HG02973 (cell line): ENCODE measurements around the gene NELL1.

Experiments used
- ATAC-seq: cut with Tn5 transposase; IDR thresholded peaks from one replicate; pipeline ENCODE4 v1.9.1; 2021; ENCODE audit warnings: moderate library complexity; ENCODE audit not compliant: unreplicated experiment

Gene NELL1

DNA sequence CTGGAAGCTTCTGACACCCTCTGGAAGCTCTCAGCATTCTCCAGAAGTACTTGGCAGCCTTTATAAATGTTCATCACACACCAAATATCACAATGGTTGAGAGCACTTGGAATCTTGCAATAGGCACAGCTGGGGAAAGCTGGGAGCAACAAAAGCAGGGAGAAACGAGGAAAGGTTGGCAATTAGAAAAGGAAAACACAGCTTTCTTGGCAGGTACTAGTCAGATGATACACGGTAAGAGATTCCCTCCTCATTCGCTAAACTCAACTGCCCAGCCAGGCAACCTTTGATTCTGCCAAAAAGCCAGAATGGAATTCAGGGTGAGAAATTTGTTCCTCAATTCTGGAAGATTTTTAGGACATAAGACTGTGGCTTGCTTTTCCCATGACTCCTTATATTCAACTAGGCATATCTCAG lies 946.6 kb downstream of the NELL1 start:
- no peak for ATAC-seq

DNA sequence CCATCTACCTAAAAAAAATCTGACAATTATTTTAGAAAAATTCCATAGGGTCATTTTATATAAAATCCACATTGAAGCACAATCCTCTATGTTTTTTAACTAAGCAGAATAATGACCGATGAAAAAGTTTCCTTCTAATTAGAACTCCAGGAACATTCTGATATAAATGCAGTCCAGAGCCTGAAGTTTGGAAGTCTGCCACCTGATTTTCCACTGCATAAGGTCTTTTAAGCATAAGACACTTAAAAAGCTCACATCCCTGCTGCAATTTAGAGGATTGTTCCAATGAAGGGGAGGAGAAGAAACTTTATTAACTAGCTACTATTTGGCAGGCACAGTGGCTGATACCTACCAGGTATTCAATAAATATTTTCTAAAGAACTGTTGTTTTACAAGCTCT lies 953.2 kb downstream of the NELL1 start:
- no peak for ATAC-seq

DNA sequence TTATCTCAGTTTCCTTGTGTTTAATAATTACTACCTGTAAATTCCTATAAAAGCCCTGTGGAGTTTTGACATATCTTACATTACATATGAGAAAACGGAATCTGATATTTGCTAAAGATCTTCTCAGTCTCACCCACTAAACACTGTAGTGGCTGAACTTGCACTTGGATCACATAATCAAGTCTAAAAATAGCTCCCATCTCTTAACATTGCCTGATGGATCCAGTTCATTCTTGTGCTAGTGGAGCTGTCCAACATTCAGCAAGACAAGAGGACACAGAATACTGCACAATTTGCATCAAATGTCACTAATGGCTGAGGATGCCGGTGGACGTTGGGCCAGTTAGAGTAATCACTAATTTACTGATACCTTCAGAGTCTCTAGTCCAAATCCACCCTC lies 953.6 kb downstream of the NELL1 start:
- no peak for ATAC-seq
